Cerebellar nuclear complex (tissue), 1 donor: ENCODE data around the gene RGS7BP.

Source experiments
- DNase-seq, 2 experiments: peaks; one replicate each; lab custom pipeline; 2025; lab: John Stamatoyannopoulos, UW

The RGS7BP gene

GRCh38 chr5:64505769-64506566, at the start of gene RGS7BP:
RGS7BP (plus strand) TSS chr5:64506015; CDS start chr5:64506625, 610 bp downstream.
- DNase-seq = peak; percentile 59 to 75

GRCh38 chr5:64457846-64458245, 48.0 kb upstream of the RGS7BP start:
- DNase-seq = no peak

- DNase-seq = no peak
Measured at GRCh38 chr5:64458948-64459347, 46.9 kb upstream of the RGS7BP start.

GRCh38 chr5:64462391-64462790, 43.4 kb upstream of the RGS7BP start:
- DNase-seq = peak in 1 of 2 experiments; percentile 6

- DNase-seq = no peak
Measured at GRCh38 chr5:64486163-64486562, 19.7 kb upstream of the RGS7BP start.

- DNase-seq = no peak
Measured at GRCh38 chr5:64487283-64487682, 18.5 kb upstream of the RGS7BP start.

GRCh38 chr5:64489857-64490256, 16.0 kb upstream of the RGS7BP start:
- no peak for DNase-seq

GRCh38 chr5:64497386-64497785, 8.4 kb upstream of the RGS7BP start:
- DNase-seq = no peak

- DNase-seq = no peak
Measured at GRCh38 chr5:64502196-64502595, 3.6 kb upstream of the RGS7BP start.

- DNase-seq = no peak
Measured at GRCh38 chr5:64506567-64507263, 900 bp downstream of the RGS7BP start.

GRCh38 chr5:64507264-64507605, 1.4 kb downstream of the RGS7BP start:
- no peak for DNase-seq

- no peak for DNase-seq
Measured at GRCh38 chr5:64509828-64510227, 4.0 kb downstream of the RGS7BP start.

GRCh38 chr5:64513492-64513891, 7.7 kb downstream of the RGS7BP start:
- no peak for DNase-seq

GRCh38 chr5:64514612-64515011, 8.8 kb downstream of the RGS7BP start:
- no peak for DNase-seq

- no peak for DNase-seq
Measured at GRCh38 chr5:64516216-64516615, 10.4 kb downstream of the RGS7BP start.

GRCh38 chr5:64518793-64519192, 13.0 kb downstream of the RGS7BP start:
- DNase-seq = no peak

- DNase-seq = no peak
Measured at GRCh38 chr5:64519263-64519662, 13.4 kb downstream of the RGS7BP start.

- no peak for DNase-seq
Measured at GRCh38 chr5:64526734-64527439, 21.1 kb downstream of the RGS7BP start.

GRCh38 chr5:64530076-64530475, 24.3 kb downstream of the RGS7BP start:
- DNase-seq = no peak

- DNase-seq = no peak
Measured at GRCh38 chr5:64532212-64532611, 26.4 kb downstream of the RGS7BP start.

GRCh38 chr5:64532657-64533056, 26.8 kb downstream of the RGS7BP start:
- no peak for DNase-seq

GRCh38 chr5:64534033-64534432, 28.2 kb downstream of the RGS7BP start:
- DNase-seq = no peak

GRCh38 chr5:64557911-64558310, 52.1 kb downstream of the RGS7BP start:
- DNase-seq = no peak
